ENCODE results near the gene CDK5R2.
A peak's percentile ranks its signal among the peaks of the same experiment; 100 is the strongest.

CDK5R2 gene

GRCh38 chr2:218990612-218991011, 31.1 kb downstream of the CDK5R2 start:
- no peak for DNase-seq

GRCh38 chr2:218991674-218992168, 32.3 kb downstream of the CDK5R2 start:
- DNase-seq, result peak; percentile 38

GRCh38 chr2:218992196-218992595, 32.7 kb downstream of the CDK5R2 start:
- DNase-seq, result no peak

DNA sequence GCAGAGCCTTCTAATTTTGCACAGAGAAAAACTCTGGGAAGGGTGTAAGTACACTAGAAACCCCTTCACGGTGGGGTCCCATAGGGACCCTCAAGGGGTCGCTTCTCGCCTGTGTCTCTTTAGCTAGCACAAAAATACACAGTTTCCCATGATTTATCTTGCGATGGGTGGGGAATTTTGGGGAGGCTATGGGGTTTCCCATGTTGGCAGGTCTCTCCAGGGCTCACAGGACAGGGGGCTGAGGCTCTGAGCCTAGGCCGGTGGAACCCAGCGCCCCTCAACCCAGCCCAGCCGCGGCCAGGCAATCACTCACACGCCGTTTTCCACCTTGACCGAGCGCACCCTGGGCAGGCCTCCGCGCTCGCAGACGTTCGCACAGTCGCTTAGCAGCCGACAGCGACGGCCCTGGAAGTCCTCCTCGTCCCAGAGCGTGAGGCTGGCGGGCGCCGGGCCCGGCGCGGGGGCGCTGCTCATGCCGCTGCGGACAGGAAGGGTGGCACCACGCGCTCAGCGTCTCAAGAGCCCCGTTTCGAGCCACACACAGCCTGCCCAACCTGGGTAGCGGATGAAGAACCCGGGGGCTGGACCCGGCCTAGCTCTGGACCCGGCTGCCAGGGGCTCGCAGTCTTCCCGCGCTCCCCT, 33.4 kb downstream of the CDK5R2 start:
- no peak for DNase-seq

GRCh38 chr2:218993345-218994315, 34.2 kb downstream of the CDK5R2 start, which contains the start of gene CRYBA2:
CRYBA2 (minus strand) TSS chr2:218993422; CDS start chr2:218993176, 246 bp downstream.
- no peak for DNase-seq

- no peak for DNase-seq
These were observed 36.1 kb downstream of the CDK5R2 start for GRCh38 chr2:218995561-218995960.

DNA sequence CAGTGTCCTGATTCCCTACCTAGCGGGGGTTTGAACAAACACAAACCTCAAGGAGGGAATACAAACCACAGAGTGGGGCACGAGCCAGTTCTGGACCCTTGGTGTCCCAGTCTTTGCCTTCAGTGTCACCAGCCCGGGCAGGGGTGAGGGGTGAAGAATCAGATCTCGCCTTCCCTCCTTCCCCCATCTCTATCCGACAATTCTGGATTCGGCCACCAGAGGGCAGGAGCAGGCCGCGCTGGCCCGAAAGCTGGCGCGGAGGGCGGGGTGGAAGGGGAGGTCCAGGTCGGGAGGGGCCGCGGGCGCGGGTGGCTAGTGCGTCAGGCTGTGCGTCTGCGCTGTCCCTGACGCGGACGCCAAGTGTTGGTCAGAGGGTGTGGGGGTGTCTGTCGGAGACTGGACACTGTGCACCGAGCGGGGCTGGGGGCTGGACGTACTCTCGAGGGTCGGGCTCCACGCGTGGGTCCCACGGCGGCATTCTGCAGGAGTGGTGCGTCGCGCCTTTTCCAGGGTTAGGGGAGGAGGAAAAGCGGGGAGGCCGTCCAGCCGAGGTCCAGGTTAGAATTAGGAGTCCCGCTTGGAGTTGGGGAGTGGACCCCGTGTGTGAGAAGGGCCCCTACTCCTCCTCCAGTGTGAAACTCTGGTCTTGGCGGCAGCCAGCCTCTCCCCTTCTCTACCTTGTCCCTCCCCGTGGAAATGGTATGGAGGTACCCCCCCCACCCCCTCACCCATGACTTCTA, 36.7 kb downstream of the CDK5R2 start:
- DNase-seq, result peak; percentile 87

DNA sequence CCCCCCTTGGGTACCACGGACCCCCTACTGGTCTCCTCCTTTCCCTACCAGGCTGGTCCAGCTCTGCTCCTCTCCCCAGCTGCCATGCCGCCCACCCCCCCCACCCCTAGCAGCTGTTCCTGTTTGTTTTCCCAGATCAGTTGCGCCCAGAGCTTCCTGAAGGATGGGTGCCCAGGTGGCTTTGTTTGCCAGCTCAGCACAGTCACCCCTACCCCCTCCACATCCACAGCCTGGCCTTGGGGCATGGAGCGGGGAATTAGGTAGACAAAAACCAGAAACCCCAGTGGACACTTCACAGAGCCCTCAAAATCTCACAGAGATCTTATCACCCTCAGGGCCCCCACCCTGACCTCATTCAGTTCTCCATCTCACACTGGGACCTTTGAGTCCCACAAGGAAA, 37.5 kb downstream of the CDK5R2 start:
- DNase-seq, result peak; percentile 83

- DNase-seq, result peak; percentile 22
These were observed 38.3 kb downstream of the CDK5R2 start for GRCh38 chr2:218997731-218998130.

GRCh38 chr2:218998414-218999002, 39.0 kb downstream of the CDK5R2 start:
- DNase-seq, result peak; percentile 52

DNA sequence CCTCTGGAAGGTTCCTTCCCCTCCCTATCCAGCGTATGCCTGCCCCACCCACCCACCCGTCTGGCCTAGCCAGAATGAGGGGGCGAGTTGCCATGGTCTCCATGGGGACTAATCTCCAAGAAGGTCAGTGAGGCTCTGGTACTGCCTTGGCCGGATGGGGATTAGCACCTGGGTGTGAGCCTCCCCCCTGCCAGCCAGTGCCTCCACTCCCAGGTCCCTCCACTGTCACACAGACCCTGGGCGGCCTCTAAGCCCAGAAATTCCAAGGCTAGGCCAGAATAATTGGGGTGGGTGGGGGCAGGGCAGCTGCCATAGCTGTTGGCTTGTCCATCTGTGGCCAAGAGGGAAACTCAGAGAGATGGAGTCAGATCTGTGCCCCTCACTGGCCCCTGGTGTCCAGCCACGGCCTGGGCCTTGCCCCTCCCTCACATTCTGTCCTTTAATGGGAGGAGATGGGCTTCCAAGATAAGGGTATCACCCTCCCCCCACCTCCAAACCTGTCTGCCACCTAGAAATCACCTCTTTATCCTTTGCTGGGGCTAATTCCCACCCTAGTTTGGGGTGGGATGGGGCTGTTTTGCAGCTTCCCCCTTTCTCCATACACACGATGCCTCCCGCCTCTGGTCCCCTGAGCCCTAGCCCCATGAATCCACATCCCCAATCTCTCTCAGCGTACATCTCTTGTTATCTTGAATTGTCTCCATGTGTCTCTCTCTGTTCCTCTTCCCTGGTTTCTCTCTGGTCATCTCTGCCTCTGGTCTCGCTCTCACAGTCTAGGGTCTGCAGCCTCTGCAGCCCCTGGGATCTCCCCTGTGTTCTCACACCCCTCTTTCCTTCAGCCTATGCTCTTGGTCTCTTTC, 39.8 kb downstream of the CDK5R2 start:
- DNase-seq, result peak; percentile 27

GRCh38 chr2:218999881-219000568, 40.6 kb downstream of the CDK5R2 start:
- peak; percentile 98 for DNase-seq

DNA sequence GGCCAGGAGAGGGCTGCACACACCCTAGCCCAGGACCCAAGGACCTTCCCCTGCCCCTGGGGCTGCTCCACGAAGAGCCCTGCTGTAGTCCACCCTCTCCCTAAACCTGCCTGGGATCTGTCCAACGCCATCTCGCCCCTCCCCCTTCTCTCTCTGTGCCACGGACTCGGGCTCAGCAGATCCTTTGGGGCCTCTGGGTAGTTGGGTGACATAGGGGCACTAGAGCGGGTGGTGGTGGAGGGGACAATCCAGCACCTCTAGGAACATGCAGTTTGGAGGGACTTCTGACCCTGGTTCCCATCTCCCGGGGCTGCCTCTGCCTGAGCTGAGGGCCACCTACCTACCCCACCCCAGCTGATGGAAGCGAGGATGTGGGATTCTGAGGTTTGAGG, 41.1 kb downstream of the CDK5R2 start:
- DNase-seq, result no peak

DNA sequence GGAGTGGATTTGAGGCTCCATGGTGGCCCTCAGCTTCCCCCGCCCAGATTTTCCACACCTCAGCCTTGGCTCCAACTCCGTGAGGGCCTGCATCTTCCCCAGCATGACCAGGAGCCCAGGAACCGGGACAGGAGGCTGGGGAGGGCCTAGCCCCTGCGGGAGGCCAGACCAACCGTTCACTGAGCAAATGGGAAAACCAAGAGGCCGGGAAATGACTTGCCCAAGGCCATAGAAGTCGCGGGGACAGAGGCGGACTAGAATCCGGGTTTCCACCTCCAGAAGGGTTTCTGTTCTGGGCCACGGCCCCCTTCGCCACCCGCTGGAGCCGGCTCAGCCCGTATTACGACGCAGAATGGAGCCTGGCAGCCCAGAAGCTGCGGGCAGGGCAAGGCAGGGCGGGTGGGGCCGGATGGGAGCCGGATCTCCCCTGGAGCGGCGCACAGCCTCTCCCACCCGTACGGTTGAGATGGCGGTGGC, 41.7 kb downstream of the CDK5R2 start:
- no peak for DNase-seq

DNA sequence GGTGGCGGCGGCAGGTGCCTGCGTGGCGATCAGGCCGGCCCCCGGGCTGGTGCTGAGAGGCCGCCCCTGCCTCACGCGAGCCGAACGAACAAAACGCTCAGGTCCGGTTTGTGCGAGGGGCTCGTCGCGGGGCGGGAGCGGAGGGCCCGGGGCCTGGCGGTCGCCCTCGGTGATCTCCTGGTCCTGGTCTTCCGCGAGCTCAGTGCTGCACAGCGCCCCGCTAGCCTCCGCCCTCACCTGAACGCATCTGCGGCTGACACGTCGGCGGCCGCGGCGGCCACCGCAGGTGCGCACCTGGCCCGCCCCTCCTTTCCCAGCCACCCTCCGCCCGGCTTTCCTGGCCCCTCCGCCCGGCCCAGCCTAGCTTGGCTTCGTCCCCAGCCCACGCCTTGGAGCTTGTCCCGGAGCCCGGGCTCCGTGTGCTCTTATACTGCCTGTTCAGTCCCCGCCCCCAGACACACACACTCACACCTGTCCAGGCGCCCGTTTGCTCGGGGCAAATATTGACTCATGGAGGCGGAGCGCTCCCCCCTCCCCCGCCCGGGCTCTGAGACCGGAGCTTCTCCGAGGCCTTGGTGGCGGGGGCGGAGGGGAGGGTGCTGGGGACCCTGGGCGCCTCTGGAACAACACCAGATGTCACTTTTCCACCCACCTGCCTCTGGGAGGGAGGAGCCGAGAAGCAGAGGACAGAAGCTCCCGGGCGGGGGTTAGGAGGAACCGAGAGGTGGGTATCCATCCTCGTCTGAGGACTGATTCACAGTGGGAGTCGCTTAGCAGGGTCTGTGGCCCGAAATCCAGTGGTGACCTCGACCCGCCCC, 42.3 kb downstream of the CDK5R2 start:
- peak; percentile 98 for DNase-seq

DNA sequence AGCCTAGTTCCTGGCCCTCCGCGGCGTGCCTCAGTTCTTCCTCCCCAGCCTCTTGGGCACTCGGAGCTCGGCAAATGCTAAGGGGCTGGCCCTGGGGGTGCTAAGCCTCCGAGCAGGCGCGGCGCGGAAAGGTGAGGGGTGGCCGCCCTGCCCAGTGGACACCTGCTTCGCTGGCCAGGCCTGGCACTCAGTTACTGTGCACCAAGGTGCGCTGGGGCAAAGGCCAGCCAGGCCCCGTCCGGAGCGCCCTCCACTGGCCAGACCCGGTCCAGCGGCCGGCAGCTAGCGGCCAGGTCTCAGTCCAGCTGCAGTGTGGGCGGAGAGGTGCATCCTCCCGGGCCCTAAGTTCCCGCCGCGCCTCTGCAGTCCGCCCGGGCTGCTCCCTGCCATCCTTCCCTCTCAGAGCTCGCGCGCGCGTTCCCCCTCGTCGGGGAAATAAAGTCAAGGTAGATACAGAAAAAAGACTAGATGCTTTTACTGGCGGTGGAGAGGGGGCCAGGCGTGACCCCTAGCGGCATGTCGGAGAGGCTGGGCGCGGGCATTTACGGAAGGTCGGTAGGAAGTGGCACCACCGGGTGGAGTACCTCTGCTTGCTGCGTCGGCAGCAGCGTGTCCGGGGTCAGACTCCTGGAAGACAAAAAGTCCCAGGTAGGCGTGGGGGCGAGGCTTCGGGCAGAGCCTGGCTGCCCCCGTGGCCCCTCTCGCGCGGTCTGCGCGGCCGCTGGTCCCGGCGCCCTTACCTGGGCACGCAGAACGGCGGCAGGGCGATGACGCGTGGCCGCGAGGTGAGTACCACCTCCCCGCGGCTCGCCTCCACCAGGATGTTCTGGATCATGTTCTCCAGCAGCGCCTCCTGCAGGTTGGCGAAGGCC, 43.2 kb downstream of the CDK5R2 start:
- peak; percentile 84 for DNase-seq

DNA sequence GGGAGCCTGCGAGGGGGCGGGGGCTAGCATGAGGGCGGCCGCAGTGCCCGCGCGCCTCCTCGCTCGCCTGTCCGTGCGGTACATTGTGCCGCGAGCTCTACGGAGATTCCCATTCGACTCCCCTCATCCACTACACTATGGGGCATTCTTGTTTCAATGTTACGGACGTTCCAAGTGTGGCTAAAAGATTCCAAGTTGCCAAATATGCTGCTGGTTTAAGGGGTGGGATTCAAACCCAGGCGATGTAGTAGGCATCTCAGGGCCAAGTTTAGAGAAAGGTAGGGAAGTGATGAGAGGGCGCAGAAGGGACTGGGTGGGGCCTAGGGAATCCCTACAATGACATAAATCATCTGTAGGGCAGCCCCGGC, 43.8 kb downstream of the CDK5R2 start:
- peak; percentile 55 for DNase-seq

- DNase-seq, result no peak
These were observed 44.5 kb downstream of the CDK5R2 start for GRCh38 chr2:219003979-219004378.

- DNase-seq, result no peak
These were observed 49.8 kb downstream of the CDK5R2 start for GRCh38 chr2:219009294-219009693.

Measured in NCI-H510A (cell line).